H1 (cell line): ENCODE results near the gene AIPL1. TPM values are rescaled to one million over a fixed set of nuclear protein-coding genes. Genes with fewer than 3 reads are reported as not detected.

ENCODE experiments used
- CTCF ChIA-PET: fragments of 300-600 bp; sonication (Branson Sonifier 250); formaldehyde crosslinking; loops from one replicate; lab custom pipeline; 2021; ENCODE audit not compliant: partially characterized antibody; lab: Charles Lee
- POLR2A ChIA-PET: fragments of 300-600 bp; sonication (Branson Sonifier 250); formaldehyde crosslinking; loops from one replicate; lab custom pipeline; 2021; ENCODE audit warnings: inconsistent platforms; ENCODE audit not compliant: partially characterized antibody; lab: Charles Lee
- DNase-seq, 2 experiments: peaks; one replicate each; pipeline versions ENCODE4 v3.0.0 to v3.0.0-alpha.2; 2010 to 2022; ENCODE audit warnings: low spot score in 2 of 2, low read depth in 1 of 2, mixed read lengths in 1 of 2
- FAIRE-seq: peaks from 2 replicates; lab custom pipeline; 2011; peaks lifted over from hg19 to GRCh38; lab: Jason Lieb, UNC
- H2AFZ ChIP-seq: 2 replicates; pipeline ENCODE4 v1.8.1; 2012; ENCODE audit warnings: low read length, inconsistent platforms
- H2AK5ac ChIP-seq: 2 replicates; pipeline ENCODE4 v1.6.1; 2013; ENCODE audit warnings: low read depth, low read length
- H2BK120ac ChIP-seq: replicated peaks from 2 replicates; pipeline ENCODE3; 2013; ENCODE audit warnings: low read depth, low read length, inconsistent platforms
- H2BK12ac ChIP-seq: 2 replicates; pipeline ENCODE4 v1.6.1; 2013; ENCODE audit warnings: low read depth, low read length
- H2BK15ac ChIP-seq: 2 replicates; pipeline ENCODE4 v1.6.1; 2013; ENCODE audit warnings: low read length
- H2BK20ac ChIP-seq: 2 replicates; pipeline ENCODE4 v1.6.1; 2013; ENCODE audit warnings: low read length
- H2BK5ac ChIP-seq: 2 replicates; pipeline ENCODE4 v1.6.1; 2013; ENCODE audit warnings: low read depth, low read length
- H3K14ac ChIP-seq: 2 replicates; pipeline ENCODE4 v1.6.1; 2013; ENCODE audit warnings: inconsistent platforms; ENCODE audit not compliant: insufficient read length
- H3K18ac ChIP-seq: 2 replicates; pipeline ENCODE4 v1.6.1; 2013; ENCODE audit warnings: low read length; ENCODE audit errors: extremely low read depth
- H3K23ac ChIP-seq: 2 replicates; pipeline ENCODE4 v1.6.1; 2013; ENCODE audit warnings: inconsistent platforms; ENCODE audit not compliant: insufficient read length
- H3K23me2 ChIP-seq: 2 replicates; pipeline ENCODE4 v1.6.1; 2013; ENCODE audit warnings: low read depth, low read length
- H3K27ac ChIP-seq: 2 replicates; pipeline ENCODE4 v1.6.1; 2011; ENCODE audit warnings: low read depth, low read length, inconsistent platforms
- H3K27me3 ChIP-seq, 4 experiments: replicated peaks in 1 of 4; 1 replicate in 1 of 4; 2 replicates in 3 of 4; pipeline versions ENCODE4 v1.6.1 to v1.8.1; 2011 to 2013; ENCODE audit warnings: low read length in 3 of 4, mild to moderate bottlenecking in 3 of 4, inconsistent platforms in 2 of 4, mixed read lengths in 2 of 4, moderate library complexity in 1 of 4; ENCODE audit not compliant: control insufficient read depth in 3 of 4, insufficient read depth in 3 of 4; ENCODE audit errors: extremely low read depth in 1 of 4
- H3K36me3 ChIP-seq, 4 experiments: 2 replicates each; pipeline versions ENCODE4 v1.6.1 to v1.8.1; 2011 to 2013; ENCODE audit warnings: mild to moderate bottlenecking in 4 of 4, low read length in 3 of 4, moderate library complexity in 2 of 4, control low read depth in 1 of 4, inconsistent platforms in 1 of 4; ENCODE audit not compliant: insufficient read depth in 4 of 4, control insufficient read depth in 2 of 4
- H3K4ac ChIP-seq: replicated peaks from 2 replicates; pipeline ENCODE3; 2013; ENCODE audit warnings: low read length, low read depth, mixed read lengths, inconsistent platforms; ENCODE audit not compliant: insufficient read length
- H3K4me1 ChIP-seq, 4 experiments: replicated peaks in 1 of 4; 1 replicate in 1 of 4; 2 replicates in 3 of 4; pipeline versions ENCODE4 v1.6.1 to v1.8.1; 2011 to 2013; ENCODE audit warnings: low read length in 3 of 4, inconsistent platforms in 2 of 4, mixed read lengths in 1 of 4; ENCODE audit not compliant: insufficient read depth in 4 of 4, control insufficient read depth in 3 of 4
- H3K4me2 ChIP-seq, 2 experiments: 2 replicates each; pipeline versions ENCODE4 v1.6.1 to v1.8.1; 2011 to 2013; ENCODE audit warnings: low read depth in 2 of 2, low read length in 2 of 2, control low read depth in 1 of 2, inconsistent platforms in 1 of 2, mild to moderate bottlenecking in 1 of 2; ENCODE audit not compliant: insufficient read depth in 1 of 2
- H3K4me3 ChIP-seq, 4 experiments: fragments of 200-600, 300-600 bp in 1 of 4; sonication (generic), shearing (Covaris generic), sonication (Bioruptor Twin) in 1 of 4; 2 replicates each; pipeline versions ENCODE4 v1.5.1 to v1.8.1; 2011 to 2016; ENCODE audit warnings: low read length in 4 of 4, low read depth in 3 of 4, control low read depth in 2 of 4, inconsistent platforms in 2 of 4, mild to moderate bottlenecking in 2 of 4, mixed read lengths in 1 of 4, moderate library complexity in 1 of 4; ENCODE audit not compliant: insufficient read depth in 2 of 4; ENCODE audit errors: extremely low read depth in 1 of 4
- H3K56ac ChIP-seq: replicated peaks from 2 replicates; pipeline ENCODE3; 2013; ENCODE audit warnings: low read depth, mild to moderate bottlenecking, mixed read lengths, low read length, inconsistent platforms; ENCODE audit not compliant: insufficient read length
- H3K79me1 ChIP-seq: 2 replicates; pipeline ENCODE4 v1.6.1; 2013; ENCODE audit warnings: low read depth, low read length, control low read depth
- H3K79me2 ChIP-seq, 2 experiments: 2 replicates each; pipeline versions ENCODE4 v1.6.1 to v1.8.1; 2012 to 2013; ENCODE audit warnings: low read length in 2 of 2, mild to moderate bottlenecking in 2 of 2, inconsistent platforms in 1 of 2; ENCODE audit not compliant: insufficient read depth in 2 of 2, control insufficient read depth in 1 of 2
- H3K9ac ChIP-seq, 4 experiments: replicated peaks in 1 of 4; 1 replicate in 1 of 4; 2 replicates in 3 of 4; pipeline versions ENCODE4 v1.6.1 to v1.8.1; 2011 to 2013; ENCODE audit warnings: low read depth in 3 of 4, low read length in 3 of 4, control low read depth in 2 of 4, mild to moderate bottlenecking in 2 of 4, moderate library complexity in 2 of 4, inconsistent platforms in 1 of 4; ENCODE audit errors: extremely low read depth in 1 of 4
- H3K9me3 ChIP-seq, 2 experiments: 2 replicates each; pipeline versions ENCODE4 v1.6.1 to v1.8.1; 2012 to 2013; ENCODE audit warnings: mild to moderate bottlenecking in 2 of 2, moderate library complexity in 2 of 2, control low read depth in 1 of 2, inconsistent platforms in 1 of 2, low read depth in 1 of 2, low read length in 1 of 2, mixed read lengths in 1 of 2; ENCODE audit not compliant: insufficient read depth in 2 of 2
- H4K20me1 ChIP-seq, 2 experiments: replicated peaks in 1 of 2; 2 replicates each; pipeline versions ENCODE3 to v1.8.1; 2011 to 2013; ENCODE audit warnings: inconsistent platforms in 2 of 2, low read length in 2 of 2, mild to moderate bottlenecking in 1 of 2; ENCODE audit not compliant: insufficient read depth in 2 of 2, control insufficient read depth in 1 of 2
- H4K5ac ChIP-seq: 2 replicates; pipeline ENCODE4 v1.6.1; 2013; ENCODE audit warnings: low read length, low read depth, mixed read lengths, inconsistent platforms; ENCODE audit not compliant: insufficient read length
- H4K8ac ChIP-seq: 2 replicates; pipeline ENCODE4 v1.8.0; 2013; ENCODE audit warnings: mild to moderate bottlenecking, moderate library complexity, low read length, inconsistent platforms; ENCODE audit not compliant: insufficient read depth; ENCODE audit errors: extremely low read depth
- H4K91ac ChIP-seq: replicated peaks from 2 replicates; pipeline ENCODE3; 2013; ENCODE audit warnings: low read length, mixed read lengths, inconsistent platforms; ENCODE audit not compliant: insufficient read length
- CTBP2 ChIP-seq: IDR thresholded peaks from 2 replicates; pipeline ENCODE4 v1.7.0; 2011; ENCODE audit warnings: borderline replicate concordance, mild to moderate bottlenecking, moderate library complexity, mixed read lengths, low read length; ENCODE audit not compliant: insufficient read depth, insufficient read length
- MAFK ChIP-seq: IDR thresholded peaks from 2 replicates; pipeline ENCODE4 v1.6.1; 2012; ENCODE audit warnings: low read depth, mild to moderate bottlenecking, improper control_type of control experiment, low read length
- POLR2AphosphoS5 ChIP-seq: IDR thresholded peaks from 2 replicates; pipeline ENCODE4 v1.6.1; 2011; ENCODE audit warnings: low read depth, low read length
- WGBS, 2 experiments: shearing (Covaris generic) in 1 of 2; methylation state at CpG; one replicate each; pipeline versions ENCODE4 v1.1.6 to v1.1.7; 2013 to 2015; ENCODE audit warnings: low lambda C conversion rate in 2 of 2, mixed read lengths in 2 of 2, inconsistent platforms in 1 of 2, low coverage in 1 of 2, missing lambda C conversion rate in 1 of 2; ENCODE audit not compliant: insufficient replicate concordance in 2 of 2, insufficient coverage in 1 of 2, insufficient read length in 1 of 2; ENCODE audit errors: extremely low coverage in 1 of 2, missing lambda C conversion rate in 1 of 2; 5-methylcytosine and 5-hydroxymethylcytosine counted together
- polyA plus RNA-seq, 7 experiments: library from polyadenylated mRNA; depleted of rRNA in 3 of 7; stranded (reverse) in 5 of 7; unstranded in 2 of 7; fragments of >200 nt in 5 of 7; fragments of 200-250 nt in 2 of 7; gene quantifications; 1 replicate in 5 of 7; 2 replicates in 1 of 7; 4 replicates in 1 of 7; pipeline versions ENCODE4 v1.2.1 to v1.2.3, GENCODE V29; 2011 to 2013; ENCODE audit warnings: missing spikeins in 2 of 7, mixed read lengths in 2 of 7
- total RNA-seq: library from RNA; stranded (reverse); fragmentation: NEBNext Ultra II Directional; extraction: Animal tissue kit (Norgen Biotek cat#: 25700); gene quantifications from 2 replicates; pipeline ENCODE4 v1.2.1, GENCODE V29; 2021

The AIPL1 gene
- total and polyA plus RNA-seq, 2 of the 8 experiments (the other 6 are each of a cell fraction or from before 2014, with no cell fraction given), result 0.56 to 0.71 TPM

- H3K4ac ChIP-seq, result no peak overlapping the region
- FAIRE-seq, result no peak
- no peak overlapping the region for H3K9ac ChIP-seq
- no peak overlapping the region for H2BK12ac ChIP-seq
- H3K18ac ChIP-seq, result no peak overlapping the region; the same call in 1 of the 2 replicates
- TF ChIP-seq CTBP2 (no peak), POLR2AphosphoS5 (peak; percentile 26; the same call in 1 of the 2 replicates), MAFK (no peak)
- TF ChIP-seq, all 59 proteins: peak for 1
- Histone ChIP-seq H3K14ac (no peak overlapping the region), H2BK120ac (no peak overlapping the region), H3K4me1 (peaks cover 2 to 48% (median 28%) of the 10 kb centered on the region in 4 experiments), H3K27ac (no peak overlapping the region), H3K4me2 (peak overlapping the region in 1 of 2 experiments; percentile 21; a peak in 1 of 4 replicates), H2AFZ (no peak overlapping the region), H2BK15ac (no peak overlapping the region), H3K4me3 (no peak overlapping the region), H2BK5ac (no peak overlapping the region), H4K5ac (no peak overlapping the region), H3K27me3 (no peaks in the 10 kb centered on the region; a peak in 3 of 7 replicates), H3K23me2 (peaks cover 12% of the 10 kb centered on the region), H3K9me3 (no peaks in the 10 kb centered on the region), H4K8ac (no peak overlapping the region; the same call in 1 of the 2 replicates), H3K36me3 (peaks cover 10 to 35% (median 25%) of the 10 kb centered on the region in 4 experiments), H3K56ac (no peak overlapping the region), H4K20me1 (peaks cover 0 to 11% of the 10 kb centered on the region in 2 experiments), H3K79me2 (no peaks in the 10 kb centered on the region; a peak in 1 of 4 replicates), H4K91ac (no peak overlapping the region), H2AK5ac (no peak overlapping the region), H3K23ac (no peak overlapping the region), H2BK20ac (no peak overlapping the region), H3K79me1 (no peaks in the 10 kb centered on the region)
- DNase-seq, result no peak
- 83% methylated on average over 10 of the region's 10 CpGs; no CpG with 5 or more reads in 1 of the 2 experiments for WGBS, 2 experiments
- CTCF ChIA-PET, result interaction anchor here (0.5 to 2.4 kb wide), 6 partner anchors 20 to 374 kb away, joined by 3 to 7 read pairs (median 3); no protein-coding TSS in a partner anchor
- POLR2A ChIA-PET, result interaction anchor here (0.7 to 4.4 kb wide), 6 partner anchors 9 to 189 kb away, joined by 3 to 58 read pairs (median 7); partner anchors contain the start of gene PIMREG
Measured at GRCh38 chr17:6452471-6453266, 17.7 kb upstream of the AIPL1 start.
